SKM-1 (cell line): ENCODE data around the gene LRRC37A3.
"Not testable (repeated sequence)": the region's sequence is repeated elsewhere in the genome, so short reads cannot be mapped to it uniquely, and the experiment has no call there.

ENCODE experiments used
- DNase-seq: peaks from one replicate; lab custom pipeline; 2025; ENCODE audit not compliant: unreplicated experiment; lab: John Stamatoyannopoulos, UW

LRRC37A3 gene

DNA sequence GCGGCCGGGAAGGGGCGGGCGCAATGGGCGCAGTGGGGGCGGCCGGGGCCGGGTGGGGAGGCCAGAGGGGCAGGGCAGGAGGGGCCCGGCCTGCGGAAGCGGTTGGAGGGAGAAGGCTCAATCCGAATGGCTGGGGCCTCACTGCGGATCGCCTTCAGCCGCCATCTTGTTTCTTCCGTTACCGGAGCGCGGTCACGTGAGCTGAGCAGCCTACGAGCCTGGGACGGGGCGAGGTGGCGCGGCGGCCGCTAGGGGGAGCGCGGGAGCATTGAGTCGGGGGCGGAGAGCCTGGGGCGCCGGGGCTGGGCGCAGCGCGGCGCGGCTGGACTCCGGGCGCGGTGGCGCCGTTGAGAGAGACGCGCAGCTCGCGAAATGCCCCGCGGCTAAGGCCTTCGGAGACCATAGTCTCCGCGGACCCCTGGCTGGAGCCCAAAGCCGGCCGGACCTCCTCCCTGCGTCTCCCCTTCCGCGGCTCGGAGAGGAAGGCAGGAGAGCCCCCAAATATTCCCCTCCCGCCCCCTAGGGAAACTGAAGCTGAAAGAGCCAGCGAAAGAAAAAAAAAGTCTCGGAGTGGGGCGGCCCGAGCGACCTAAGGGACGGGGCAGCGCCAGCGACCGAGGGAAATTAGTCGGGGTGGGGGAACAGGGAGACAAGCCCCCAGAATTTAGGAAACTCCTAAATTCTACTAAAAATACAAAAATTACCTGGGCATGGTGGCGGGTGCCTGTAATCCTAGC, at the start of gene LRRC37A3:
Gene LRRC37A3, minus strand, starts transcription at position 190 of the 737 bp plus-strand sequence. CDS start 22,221 bp downstream, outside the sequence.
- DNase-seq: peak; percentile 52

DNA sequence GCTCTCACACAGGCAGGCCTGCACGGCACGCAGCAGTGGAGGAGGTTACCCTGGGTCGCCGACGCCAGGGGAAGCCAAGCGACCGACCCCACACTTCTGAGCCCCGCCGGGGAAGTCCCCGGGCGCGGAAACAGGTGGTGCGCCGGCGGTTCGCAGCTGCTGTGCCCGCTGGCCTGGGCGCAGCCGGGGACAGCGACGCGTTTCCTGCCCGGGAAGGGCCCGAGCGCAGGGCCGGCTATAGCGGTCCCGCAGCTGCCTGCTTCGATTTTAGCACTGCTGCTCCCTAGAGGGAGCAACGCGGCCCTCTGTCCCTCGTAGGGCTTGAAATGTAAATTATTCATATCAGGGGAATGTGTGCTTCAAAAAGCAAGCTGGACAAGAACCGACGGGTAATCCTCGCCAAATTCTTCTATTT, 46.6 kb upstream of the LRRC37A3 start:
- DNase-seq: not testable (repeated sequence)

DNA sequence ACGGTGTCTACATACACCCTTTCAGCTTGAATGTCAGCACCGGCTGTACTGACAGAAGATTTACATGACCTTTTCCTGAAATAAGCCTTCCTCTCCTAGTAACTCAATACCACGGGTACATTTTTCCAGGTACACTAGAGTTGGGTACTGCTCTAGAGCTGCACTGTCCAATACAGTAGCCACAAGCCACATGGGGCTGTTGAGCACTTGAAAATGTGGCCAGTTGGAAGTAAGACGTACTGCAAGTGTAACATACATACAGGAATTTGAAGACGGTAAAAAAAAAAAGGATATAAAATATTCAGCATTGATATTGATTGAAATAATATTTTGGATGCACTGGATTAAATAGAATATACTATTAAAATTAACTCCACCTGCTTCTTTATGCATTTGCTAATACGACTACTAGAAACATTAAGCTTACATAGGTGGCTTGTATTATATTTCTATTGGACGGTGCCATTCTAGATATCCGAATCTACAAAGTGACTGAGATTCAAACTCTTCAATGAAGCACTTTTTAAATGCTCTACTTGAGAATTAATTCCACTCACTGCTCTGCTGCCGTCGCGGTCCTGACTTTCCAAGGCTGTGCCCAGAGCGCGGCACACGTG, 46.1 kb upstream of the LRRC37A3 start:
- DNase-seq: not testable (repeated sequence)

DNA sequence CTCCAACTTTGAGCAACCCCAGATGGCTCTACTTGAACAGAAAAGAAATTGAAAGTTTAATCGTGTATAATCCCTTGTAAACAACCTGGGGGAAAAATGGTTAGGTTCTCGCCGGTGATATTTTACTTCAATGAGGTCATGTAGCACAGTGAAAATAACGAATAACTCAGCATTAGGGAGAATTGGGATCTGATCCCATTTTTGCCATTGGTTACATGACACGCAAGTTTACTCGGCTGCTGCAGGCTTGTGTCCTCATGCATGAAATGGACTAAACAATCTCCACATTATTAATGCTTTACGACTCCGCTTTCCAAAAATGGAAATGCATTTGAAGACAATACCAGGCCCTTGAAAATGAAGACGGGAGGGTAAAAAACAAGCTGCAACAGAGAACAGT, 45.5 kb upstream of the LRRC37A3 start:
- DNase-seq: no peak

DNA sequence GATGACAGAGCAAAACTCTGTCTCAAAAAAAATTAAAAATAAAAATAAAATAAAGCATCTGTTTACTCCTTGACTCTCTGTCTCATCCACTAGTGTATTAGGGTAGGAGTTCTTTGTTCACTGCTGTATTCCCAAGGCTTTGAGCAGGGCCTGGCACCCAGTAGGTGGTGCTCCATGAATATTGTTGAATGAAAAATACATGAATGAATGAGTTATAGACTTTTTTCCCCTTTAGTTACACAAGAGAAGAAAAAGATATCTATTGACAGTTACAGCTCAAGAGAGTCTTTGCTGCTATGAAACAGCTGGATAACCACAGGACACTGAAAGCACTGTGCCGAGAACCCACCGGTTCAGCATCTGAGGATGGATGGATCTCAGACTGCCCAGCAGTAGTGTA, 44.5 kb upstream of the LRRC37A3 start:
- DNase-seq: not testable (repeated sequence)

DNA sequence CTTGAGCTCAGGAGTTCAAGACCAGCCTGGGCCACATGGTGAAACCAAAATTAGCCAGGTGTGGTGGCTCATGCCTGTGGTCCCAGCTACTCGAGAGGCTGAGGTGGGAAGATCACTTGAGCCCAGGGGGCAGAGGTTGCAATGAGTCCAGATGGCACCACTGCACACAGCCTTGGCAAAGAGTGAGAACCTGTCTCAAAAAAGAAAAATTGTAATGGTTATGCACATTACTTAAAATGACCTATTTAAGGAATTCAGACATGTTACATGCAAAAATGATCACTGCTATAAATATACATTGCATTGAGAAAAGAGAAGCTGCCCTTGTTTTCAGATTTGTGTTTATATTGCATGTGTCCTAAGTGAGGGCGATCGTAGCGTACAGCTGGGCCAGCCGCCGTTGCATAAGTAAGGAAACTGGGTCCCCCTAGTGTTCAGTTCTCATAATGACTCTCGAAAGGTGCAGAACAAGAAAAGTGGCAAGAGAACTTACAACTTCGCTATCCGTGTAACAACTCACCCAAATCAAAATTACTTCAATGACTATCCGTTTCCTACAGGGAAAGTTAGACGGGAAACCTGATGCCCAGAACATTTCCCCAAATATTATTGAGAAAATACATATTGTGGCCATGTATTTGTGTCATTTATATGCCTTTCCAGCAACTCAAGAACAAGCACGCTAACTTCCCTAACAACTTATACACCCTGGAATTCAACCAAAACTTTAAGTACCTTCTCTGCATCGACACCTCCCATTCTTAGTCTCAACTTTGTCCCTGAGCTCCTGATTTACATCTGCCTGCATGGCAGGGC, 42.5 kb upstream of the LRRC37A3 start:
- peak; percentile 69 for DNase-seq

DNA sequence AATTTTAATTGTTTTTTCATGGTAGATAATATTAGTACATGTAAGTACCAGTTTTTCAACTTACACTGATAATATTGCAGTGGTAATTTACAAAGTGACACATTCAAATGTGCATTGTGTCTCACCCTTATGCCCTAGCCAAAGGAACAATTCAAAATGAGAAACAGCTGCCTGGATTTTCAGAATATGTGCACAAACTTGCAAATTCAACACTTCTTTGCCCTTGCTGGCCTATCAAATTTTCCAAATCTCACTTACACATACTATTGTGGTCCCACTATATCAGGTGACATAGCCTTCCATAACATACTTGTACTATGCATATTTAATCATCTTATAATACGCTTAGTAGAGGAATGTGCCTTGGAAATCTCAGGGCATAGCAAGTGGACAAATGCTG, 32.6 kb upstream of the LRRC37A3 start:
- no peak for DNase-seq

DNA sequence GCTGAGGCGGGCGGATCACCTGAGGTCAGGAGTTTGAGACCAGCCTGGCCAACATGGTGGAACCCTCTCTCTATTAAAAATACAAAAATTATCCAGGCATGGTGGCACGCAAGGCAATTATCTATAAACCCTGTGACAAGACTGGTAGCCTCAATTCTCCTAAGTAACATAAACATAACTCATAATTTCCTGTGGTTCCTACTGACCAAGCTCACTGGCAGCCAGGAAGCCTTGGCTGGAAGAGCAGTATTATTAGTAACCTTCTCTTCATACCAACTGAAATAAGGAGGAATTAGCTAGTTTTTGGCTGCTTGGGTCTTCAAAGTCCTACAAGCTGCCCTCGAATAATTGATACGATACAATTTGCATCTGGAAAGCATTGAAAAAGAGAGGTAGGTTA, 31.6 kb upstream of the LRRC37A3 start:
- no peak for DNase-seq

DNA sequence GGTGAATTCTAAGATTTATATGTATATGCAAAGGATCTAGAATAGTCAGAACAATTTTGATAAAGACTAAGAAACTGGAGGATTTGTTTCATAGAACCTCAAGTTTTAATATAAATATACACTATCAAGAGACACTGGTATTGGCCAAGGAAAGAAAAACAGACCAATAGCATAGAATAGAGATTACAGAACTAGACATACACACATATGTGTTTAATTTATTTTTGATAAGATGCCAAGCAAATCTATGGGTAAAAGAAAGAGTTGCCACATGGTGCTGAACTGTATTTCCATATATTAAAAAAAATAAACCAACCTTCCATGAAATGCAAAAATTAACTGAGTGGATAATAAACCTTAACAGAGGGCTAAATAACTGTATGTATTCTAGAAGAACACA, 27.9 kb upstream of the LRRC37A3 start:
- no peak for DNase-seq

DNA sequence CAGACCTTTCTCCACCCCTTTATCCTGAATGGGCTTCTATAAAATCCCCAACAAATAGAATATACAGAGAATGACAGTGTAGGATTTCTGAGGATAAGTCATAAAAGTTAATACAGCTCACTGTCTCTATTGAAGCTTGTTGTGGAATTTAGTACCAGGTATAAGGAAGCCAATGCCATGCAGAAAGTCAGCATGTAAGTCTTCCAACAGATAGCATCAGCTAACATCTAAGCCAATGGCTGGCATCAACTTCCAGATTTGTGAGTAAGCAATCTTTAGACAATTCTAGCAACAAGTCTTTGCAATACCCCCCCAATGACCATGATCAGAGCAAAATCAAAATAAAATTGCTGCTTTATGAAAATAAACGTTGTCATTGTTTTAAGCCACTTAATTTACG, 22.5 kb upstream of the LRRC37A3 start:
- DNase-seq: no peak

DNA sequence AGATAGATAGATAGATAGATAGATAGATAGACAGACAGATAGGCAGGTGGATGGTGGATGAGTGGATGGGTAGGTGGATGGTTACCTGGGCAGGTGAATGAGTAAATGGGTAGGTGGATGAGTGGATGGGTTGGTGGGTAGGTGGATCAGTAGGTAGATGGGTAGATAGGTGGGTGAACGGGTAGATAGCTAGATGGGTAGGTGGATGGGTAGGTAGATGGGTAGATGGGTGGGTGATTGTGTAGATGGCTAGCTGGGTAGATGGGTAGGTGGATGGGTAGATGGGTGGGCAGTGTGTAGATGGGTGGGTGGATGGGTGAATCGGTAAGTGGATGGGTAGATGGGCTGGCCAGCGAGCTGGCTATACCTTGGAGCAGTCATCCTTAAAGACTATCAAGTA, 21.8 kb upstream of the LRRC37A3 start:
- DNase-seq: no peak

DNA sequence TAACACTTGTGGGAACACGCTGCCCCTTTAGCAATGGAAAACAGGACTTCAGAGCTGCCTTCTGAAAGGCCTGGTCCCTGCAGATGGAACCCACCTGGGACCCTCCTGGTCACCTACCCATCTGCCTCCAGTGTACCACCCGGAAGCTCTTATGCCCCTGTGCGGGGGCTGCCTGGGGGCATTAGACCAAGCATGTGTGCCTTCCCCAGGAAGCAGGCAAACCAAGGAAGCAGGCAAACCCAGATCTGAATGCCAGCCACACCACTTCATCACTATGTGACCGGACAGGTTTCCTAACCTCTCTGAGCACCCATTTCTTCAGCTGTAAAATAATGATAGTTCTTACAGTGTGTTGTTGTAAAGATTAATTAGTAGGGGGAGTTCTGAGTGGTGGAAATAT, 20.8 kb upstream of the LRRC37A3 start:
- no peak for DNase-seq

DNA sequence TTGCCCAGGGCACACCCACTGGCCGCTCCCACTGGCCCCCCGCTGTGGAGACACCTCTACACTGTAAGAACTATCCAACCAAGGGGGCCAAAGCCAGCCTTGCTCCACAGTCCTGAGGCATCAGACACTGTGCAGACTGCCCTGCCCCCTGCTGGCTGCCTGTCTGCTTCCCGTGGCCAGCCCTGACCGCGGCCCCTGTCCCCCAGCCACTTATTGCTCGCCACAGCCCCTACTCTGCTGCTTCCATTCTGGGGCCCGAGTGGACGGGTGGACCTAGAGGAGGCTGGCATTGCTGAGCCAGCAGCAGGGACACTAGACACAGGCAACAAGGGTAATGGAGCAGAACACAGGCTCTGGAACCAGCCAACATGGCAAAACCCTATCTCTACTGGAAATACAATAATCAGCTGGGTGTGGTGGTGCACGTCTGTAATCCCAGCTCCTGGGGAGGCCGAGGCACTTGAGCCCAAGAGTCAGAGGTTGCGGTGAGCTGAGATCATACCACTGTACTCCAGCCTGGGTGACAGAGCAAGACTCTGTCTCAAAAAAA, 19.7 kb upstream of the LRRC37A3 start:
- no peak for DNase-seq

DNA sequence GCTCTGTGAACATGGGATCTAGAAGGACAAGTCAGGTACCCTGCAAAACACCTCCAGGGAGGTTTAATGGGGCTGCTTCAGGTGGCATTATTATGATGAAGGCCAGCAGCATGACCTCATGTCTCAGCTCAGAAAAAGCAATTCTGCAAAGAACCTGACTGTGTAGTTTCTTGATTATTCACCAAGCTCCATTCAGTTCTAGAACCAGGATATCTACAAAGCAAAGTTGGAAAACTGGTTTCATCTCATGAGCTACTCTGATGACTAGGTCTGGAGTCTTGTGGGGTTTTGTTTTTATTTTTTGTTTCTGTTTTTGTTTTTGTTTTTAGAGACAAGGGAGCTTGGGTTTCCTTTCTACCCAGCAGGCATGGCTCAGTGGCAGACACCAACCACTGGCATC, 19.0 kb upstream of the LRRC37A3 start:
- no peak for DNase-seq

DNA sequence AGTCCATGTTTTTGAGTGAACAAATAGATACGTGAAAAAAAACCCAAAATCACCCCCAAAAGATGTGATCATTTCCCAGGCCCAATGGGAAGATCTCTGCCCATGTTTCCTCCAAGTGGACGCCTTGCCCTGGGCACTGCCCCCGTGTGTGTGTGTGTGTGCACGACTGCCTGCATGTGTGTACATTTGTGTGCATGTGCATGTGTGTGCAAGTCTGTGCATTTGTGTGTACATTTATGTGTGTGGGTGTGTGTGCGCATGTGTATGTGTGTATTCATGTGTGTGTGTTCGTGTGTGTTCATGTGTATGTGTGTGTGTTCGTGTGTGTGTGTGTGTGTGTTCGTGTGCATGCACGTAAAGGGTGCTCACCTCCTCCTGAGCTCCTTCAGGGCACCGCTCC, 16.8 kb upstream of the LRRC37A3 start:
- DNase-seq: no peak

DNA sequence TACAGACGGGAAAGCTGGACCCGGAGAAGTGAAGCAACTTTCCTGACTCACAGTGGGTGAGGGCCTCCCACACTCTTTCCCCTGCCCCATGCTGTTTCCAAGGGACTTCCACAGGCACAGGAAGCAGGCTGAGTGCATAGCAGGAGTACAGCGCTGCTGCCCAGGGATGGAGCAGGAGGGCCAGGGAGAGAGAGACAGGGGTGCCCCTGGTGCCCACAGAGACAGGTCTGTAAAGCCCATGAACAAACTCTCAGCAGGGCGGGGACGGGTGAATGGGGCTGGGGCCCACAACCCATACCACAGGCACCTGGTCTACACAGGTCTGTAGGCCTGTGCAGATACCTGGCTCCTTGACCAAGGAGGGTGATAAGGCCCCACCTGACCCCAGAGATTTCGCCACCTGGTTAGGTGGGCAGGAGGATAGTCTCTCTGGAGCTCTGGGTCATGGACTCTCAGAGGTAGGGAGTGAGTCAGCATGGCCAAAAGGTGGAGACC, 15.1 kb upstream of the LRRC37A3 start:
- not testable (repeated sequence) for DNase-seq

DNA sequence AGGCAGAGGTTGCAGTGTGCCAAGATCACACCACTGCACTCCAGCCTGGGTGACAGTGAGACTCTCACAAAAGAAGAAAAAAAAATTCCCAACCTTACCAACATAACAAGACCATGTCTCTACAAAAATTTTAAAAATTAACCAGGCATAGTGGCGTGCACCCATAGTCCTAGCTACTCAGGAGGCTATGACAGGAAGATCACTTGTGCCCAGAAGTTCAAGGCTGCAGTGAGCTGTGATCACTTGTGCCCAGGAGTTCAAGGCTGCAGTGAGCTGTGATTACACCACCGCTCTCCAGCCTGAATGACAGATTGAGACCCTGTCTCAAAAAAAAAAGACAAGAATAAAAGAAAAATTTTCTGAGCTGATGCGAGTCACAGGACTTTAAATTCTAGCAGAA, 13.6 kb upstream of the LRRC37A3 start:
- not testable (repeated sequence) for DNase-seq

DNA sequence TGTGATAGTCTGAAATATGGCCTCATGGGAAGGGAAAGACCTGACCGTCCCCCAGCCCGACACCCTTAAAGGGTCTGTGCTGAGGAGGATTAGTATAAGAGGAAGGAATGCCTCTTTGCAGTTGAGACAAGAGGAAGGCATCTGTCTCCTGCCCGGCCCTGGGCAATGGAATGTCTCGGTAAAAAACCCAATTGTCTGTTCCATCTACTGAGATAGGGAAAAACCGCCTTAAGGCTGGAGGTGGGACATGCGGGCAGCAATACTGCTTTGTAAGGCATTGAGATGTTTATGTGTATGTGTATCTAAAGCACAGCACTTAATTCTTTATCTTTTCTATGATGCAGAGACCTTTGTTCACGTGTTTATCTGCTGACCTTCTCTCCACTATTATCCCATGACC, 11.1 kb upstream of the LRRC37A3 start:
- DNase-seq: not testable (repeated sequence)

DNA sequence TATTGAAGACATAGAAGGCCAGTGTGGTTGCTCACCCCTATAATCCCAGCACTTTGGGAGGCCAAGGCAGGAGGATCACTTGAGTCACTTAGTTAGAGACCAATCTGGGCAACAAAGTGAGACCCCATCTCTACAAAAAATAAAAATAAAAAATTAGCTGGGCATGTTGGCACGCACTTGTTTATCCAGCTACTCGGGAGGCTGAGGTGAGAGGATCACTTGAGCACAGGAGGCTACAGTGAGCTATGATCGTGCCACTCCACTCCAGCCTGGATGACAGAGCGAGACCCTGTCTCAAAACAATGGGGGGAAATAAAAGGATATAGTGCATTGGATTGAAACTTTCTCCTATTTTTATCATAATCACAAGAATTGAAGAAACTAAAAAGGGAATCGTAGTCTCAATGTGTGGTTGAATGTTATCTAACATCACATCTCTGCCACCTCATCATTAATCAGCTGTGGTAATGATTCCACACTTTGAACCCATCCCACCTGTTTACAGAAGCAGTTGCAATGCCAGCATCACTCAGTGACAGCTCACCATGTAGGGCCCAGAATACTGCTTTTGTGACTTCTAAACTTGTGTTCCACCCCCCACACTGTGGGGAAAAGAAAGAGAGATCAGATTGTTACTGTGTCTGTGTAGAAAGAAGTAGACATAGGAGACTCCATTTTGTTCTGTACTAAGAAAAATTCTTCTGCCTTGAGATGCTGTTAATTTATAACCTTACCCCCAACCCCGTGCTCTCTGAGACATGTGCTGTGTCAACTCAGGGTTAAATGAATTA, 10.3 kb upstream of the LRRC37A3 start:
- DNase-seq: not testable (repeated sequence)

DNA sequence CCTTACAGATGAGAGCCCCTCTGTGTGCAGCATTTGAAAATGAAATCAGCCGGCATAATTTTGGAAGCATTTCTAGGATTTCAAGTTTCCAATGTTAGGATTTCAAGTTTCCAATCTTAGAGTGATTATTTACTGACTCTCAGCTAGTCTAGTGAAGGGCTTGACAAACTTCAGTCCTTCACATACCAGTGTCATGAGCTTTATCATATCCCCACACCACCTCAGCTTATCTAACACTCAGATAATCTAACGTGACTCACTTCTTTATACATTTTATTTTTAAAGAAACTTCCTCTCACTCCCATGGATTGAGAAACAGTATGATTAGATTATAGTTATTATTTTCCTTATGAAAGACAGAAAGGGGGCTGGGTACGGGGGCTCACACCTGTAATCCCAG, 9.4 kb upstream of the LRRC37A3 start:
- DNase-seq: not testable (repeated sequence)

DNA sequence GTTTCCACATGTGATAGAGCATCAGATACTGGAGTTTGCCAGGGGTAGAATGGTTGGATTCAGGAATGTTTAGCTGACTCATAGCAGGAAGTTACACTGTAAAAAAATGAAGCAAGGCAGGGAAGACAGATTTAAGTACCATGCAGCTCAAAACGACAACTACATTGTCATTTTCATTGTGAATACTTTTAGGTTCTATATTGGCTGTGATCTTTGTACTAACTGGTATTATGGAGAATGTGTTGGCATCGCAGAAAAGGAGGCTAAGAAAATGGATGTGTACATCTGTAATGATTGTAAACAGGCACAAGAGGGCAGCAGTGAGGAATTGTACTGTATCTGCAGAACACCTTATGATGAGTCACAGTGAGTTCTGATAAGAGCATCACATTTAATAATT, 8.2 kb upstream of the LRRC37A3 start:
- peak; percentile 47 for DNase-seq
